ENCODE data around the gene PMM2. TPM values are rescaled to one million over a fixed set of nuclear protein-coding genes. Genes with fewer than 3 reads are reported as not detected.

Gene PMM2
- total RNA-seq, 6 donors from 2014 or later = 27.2 to 37.1 (median 29.8) TPM

GRCh38 chr16:8814095-8814806 is 16.6 kb downstream of the PMM2 start:
- Histone ChIP-seq H3K27ac (no peak overlapping the region), H3K36me3 (peaks cover 42 to 99% (median 79%) of the 10 kb centered on the region in 4 donors), H3K4me3 (no peak overlapping the region), H3K4me1 (peaks cover 0 to 6% (median 0%) of the 10 kb centered on the region in 4 donors), H3K9me3 (no peaks in the 10 kb centered on the region), H3K27me3 (no peaks in the 10 kb centered on the region)
- WGBS, 2 donors = 84 to 89% methylated on average over 14 of the region's 14 CpGs
- TF ChIP-seq POLR2A (IDR thresholded peaks at IDR 0.05) (no peak), POLR2AphosphoS5 (IDR thresholded peaks at IDR 0.05) (no peak), EP300 (IDR thresholded peaks at IDR 0.05) (no peak), CTCF (IDR thresholded peaks at IDR 0.05) (no peak)
- DNase-seq (no peak), ATAC-seq (ENCODE audit: low FRiP score in 2 of 2) (no peak)

- Histone ChIP-seq H3K36me3 (peaks cover 25 to 92% (median 63%) of the 10 kb centered on the region in 4 donors), H3K27me3 (no peaks in the 10 kb centered on the region), H3K4me1 (peaks cover 0 to 6% (median 0%) of the 10 kb centered on the region in 4 donors), H3K9me3 (no peaks in the 10 kb centered on the region), H3K27ac (no peak overlapping the region), H3K4me3 (no peak overlapping the region)
- TF ChIP-seq POLR2A (IDR thresholded peaks at IDR 0.05) = no peak
- TF ChIP-seq CTCF (IDR thresholded peaks at IDR 0.05) = no peak
- TF ChIP-seq POLR2AphosphoS5 (IDR thresholded peaks at IDR 0.05) = no peak
- no peak for TF ChIP-seq EP300 (IDR thresholded peaks at IDR 0.05)
- DNase-seq = no peak
- 81 to 82% methylated on average over 6 of the region's 6 CpGs for WGBS, 2 donors
- no peak for ATAC-seq (ENCODE audit: low FRiP score in 2 of 2)
Measured at GRCh38 chr16:8816967-8817655, 19.5 kb downstream of the PMM2 start.

- Histone ChIP-seq H3K27ac (no peak overlapping the region), H3K4me3 (no peak overlapping the region), H3K4me1 (peaks cover 0 to 6% (median 0%) of the 10 kb centered on the region in 4 donors), H3K36me3 (peaks cover 10 to 80% (median 47%) of the 10 kb centered on the region in 4 donors), H3K27me3 (no peaks in the 10 kb centered on the region), H3K9me3 (no peaks in the 10 kb centered on the region)
- ATAC-seq (ENCODE audit: low FRiP score in 2 of 2) (no peak), DNase-seq (no peak)
- TF ChIP-seq EP300 (IDR thresholded peaks at IDR 0.05) = no peak
- TF ChIP-seq POLR2A (IDR thresholded peaks at IDR 0.05) = no peak
- no peak for TF ChIP-seq POLR2AphosphoS5 (IDR thresholded peaks at IDR 0.05)
- no peak for TF ChIP-seq CTCF (IDR thresholded peaks at IDR 0.05)
- 75 to 79% methylated on average over 10 of the region's 10 CpGs for WGBS, 2 donors
Measured at GRCh38 chr16:8818504-8819270, 21.0 kb downstream of the PMM2 start.

- Histone ChIP-seq H3K4me3 (no peak overlapping the region), H3K4me1 (peaks cover 0 to 6% (median 0%) of the 10 kb centered on the region in 4 donors), H3K27ac (no peak overlapping the region), H3K9me3 (no peaks in the 10 kb centered on the region), H3K27me3 (no peaks in the 10 kb centered on the region), H3K36me3 (peaks cover 3 to 72% (median 39%) of the 10 kb centered on the region in 4 donors)
- TF ChIP-seq CTCF (IDR thresholded peaks at IDR 0.05) = no peak
- no peak for TF ChIP-seq POLR2AphosphoS5 (IDR thresholded peaks at IDR 0.05)
- no peak for TF ChIP-seq EP300 (IDR thresholded peaks at IDR 0.05)
- TF ChIP-seq POLR2A (IDR thresholded peaks at IDR 0.05) = no peak
- DNase-seq (no peak), ATAC-seq (ENCODE audit: low FRiP score in 2 of 2) (no peak)
- 84 to 86% methylated on average over 6 of the region's 6 CpGs for WGBS, 2 donors
Measured at GRCh38 chr16:8819411-8820034, 21.9 kb downstream of the PMM2 start.
